ENCODE results near the gene CD3E. TPM values are rescaled to one million over a fixed set of nuclear protein-coding genes. Genes with fewer than 3 reads are reported as not detected.
A peak's percentile ranks its signal among the peaks of the same experiment; 100 is the strongest.
"Not testable (repeated sequence)": the region's sequence is repeated elsewhere in the genome, so short reads cannot be mapped to it uniquely, and the experiment has no call there.

CD3E gene
- total RNA-seq, 2 donors from 2014 or later: 338 to 500 TPM

DNA sequence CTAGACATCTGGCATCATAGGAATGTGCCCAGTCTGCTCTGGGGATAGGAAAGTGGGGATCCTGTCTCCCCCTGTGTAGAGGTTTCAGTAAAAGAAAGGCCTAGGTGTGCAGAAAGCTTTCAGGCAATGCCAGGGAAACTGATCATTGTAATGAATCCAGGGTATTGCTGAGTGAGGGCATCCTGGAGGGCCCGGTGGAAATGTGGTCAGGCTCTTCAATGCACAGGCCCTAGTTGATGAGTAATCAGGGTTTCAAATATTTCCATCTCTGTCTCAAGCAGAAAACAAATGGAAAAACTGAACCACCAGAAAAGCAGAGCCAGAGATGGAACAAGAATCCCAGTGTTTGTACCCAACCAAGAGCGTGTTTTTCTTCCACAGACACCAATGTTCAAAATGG, 2.0 kb downstream of the CD3E start:
- Mint-ChIP-seq H3K27me3 (no peaks in the 10 kb centered on the region), H3K4me1 (peaks cover 41% of the 10 kb centered on the region), H3K36me3 (ENCODE audit: low read depth) (peaks cover 72% of the 10 kb centered on the region), H3K27ac (peak overlapping the region; percentile 100), H3K4me3 (peak overlapping the region; percentile 100), H3K9me3 (peaks cover 3% of the 10 kb centered on the region)
- ATAC-seq (replicated peaks): peak; percentile 75

- Mint-ChIP-seq H3K36me3 (ENCODE audit: low read depth) (peaks cover 96% of the 10 kb centered on the region), H3K4me1 (peaks cover 46% of the 10 kb centered on the region), H3K27ac (peak overlapping the region; percentile 81), H3K4me3 (peak overlapping the region; percentile 100)
- not testable (repeated sequence) for H3K9me3 Mint-ChIP-seq, H3K27me3 Mint-ChIP-seq
- peak; percentile 7 for ATAC-seq (replicated peaks)
Measured at GRCh38 chr11:118308995-118309528, 4.5 kb downstream of the CD3E start.

- Mint-ChIP-seq H3K4me3 (peak overlapping the region; percentile 100), H3K36me3 (ENCODE audit: low read depth) (peaks cover 99% of the 10 kb centered on the region), H3K27ac (peak overlapping the region; percentile 10), H3K4me1 (peaks cover 54% of the 10 kb centered on the region), H3K27me3 (no peaks in the 10 kb centered on the region), H3K9me3 (peaks cover 3% of the 10 kb centered on the region)
- no peak for ATAC-seq (replicated peaks)
Measured at GRCh38 chr11:118310271-118310670, 5.7 kb downstream of the CD3E start.

DNA sequence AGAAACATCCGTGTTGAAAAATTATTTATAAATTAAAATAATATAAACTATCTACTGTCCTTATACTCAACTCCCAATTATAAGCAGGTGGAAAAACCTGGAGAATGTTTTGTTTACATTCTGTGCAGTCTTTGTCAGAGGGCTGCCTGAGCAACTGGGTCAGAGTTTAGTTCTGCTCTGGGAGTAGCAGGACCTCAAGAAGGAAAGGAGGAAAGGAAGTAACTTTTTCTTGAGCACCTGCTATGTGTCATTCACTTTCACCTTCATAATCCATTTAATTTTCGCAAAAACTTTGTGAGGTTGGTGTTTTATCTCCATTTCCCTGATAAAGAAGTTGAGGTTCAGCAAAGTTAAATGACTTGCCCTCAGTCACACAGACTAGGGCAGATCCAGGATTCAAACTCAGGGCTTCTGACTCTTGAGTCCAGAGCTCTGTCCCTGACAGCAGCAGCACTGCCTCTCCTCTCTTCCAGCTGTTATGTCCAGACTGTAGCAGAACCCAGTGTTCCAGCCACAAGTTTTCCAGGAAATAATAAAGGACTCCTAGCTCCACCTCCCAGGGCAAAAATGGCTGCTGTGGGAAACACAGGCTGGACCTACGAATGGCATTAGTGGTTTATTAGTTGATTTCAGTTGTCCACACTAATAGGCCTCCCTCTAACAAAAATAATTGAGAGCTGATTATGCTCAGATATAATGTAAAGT, 6.4 kb downstream of the CD3E start:
- peaks cover 57% of the 10 kb centered on the region for H3K4me1 Mint-ChIP-seq
- H3K4me3 Mint-ChIP-seq: peak overlapping the region; percentile 100
- ATAC-seq (replicated peaks): no peak
- peaks cover under 1% of the 10 kb centered on the region for H3K9me3 Mint-ChIP-seq
- H3K27me3 Mint-ChIP-seq: no peaks in the 10 kb centered on the region
- peak overlapping the region; percentile 69 for H3K27ac Mint-ChIP-seq
- H3K36me3 Mint-ChIP-seq (ENCODE audit: low read depth): peaks cover 99% of the 10 kb centered on the region

DNA sequence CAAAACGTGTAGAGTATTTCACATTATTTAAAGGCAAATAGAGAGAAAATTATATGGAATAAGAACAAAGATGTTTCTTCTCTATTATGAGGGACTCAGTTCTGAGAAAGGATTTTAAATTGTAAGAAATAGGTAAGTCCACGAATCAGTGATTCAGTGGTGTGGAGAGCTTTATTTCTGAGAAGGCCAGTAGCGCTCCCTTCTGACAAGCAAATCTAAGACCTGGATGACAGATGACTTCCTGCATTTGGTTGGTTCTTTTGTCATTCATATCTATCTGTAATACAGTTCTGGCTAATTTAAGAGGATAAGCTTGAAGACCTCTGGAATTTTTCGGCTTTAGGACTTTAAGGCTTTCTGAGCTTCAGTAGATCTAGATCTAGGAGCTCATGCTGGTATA, 7.0 kb downstream of the CD3E start:
- peak overlapping the region; percentile 100 for H3K4me3 Mint-ChIP-seq
- H3K9me3 Mint-ChIP-seq: no peaks in the 10 kb centered on the region
- peaks cover 99% of the 10 kb centered on the region for H3K36me3 Mint-ChIP-seq (ENCODE audit: low read depth)
- peaks cover 60% of the 10 kb centered on the region for H3K4me1 Mint-ChIP-seq
- ATAC-seq (replicated peaks): no peak
- H3K27me3 Mint-ChIP-seq: no peaks in the 10 kb centered on the region
- H3K27ac Mint-ChIP-seq: peak overlapping the region; percentile 69

DNA sequence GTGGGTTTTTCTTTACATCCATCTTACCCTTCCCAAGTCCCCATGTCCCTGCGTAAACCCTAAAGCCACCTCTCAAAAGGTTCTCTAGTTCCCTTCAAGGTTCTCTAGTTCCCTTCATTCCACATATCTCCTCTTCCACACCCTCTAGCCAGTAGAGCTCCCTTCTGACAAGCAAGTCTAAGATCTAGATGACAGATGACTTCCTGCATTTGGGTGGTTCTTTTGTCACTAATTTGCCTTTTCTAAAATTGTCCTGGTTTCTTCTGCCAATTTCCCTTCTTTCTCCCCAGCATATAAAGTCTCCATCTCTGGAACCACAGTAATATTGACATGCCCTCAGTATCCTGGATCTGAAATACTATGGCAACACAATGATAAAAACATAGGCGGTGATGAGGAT, 7.8 kb downstream of the CD3E start:
- no peaks in the 10 kb centered on the region for H3K27me3 Mint-ChIP-seq
- peaks cover 58% of the 10 kb centered on the region for H3K4me1 Mint-ChIP-seq
- H3K36me3 Mint-ChIP-seq (ENCODE audit: low read depth): peaks cover 98% of the 10 kb centered on the region
- H3K27ac Mint-ChIP-seq: peak overlapping the region; percentile 67
- peak overlapping the region; percentile 100 for H3K4me3 Mint-ChIP-seq
- no peaks in the 10 kb centered on the region for H3K9me3 Mint-ChIP-seq
- ATAC-seq (replicated peaks): no peak

DNA sequence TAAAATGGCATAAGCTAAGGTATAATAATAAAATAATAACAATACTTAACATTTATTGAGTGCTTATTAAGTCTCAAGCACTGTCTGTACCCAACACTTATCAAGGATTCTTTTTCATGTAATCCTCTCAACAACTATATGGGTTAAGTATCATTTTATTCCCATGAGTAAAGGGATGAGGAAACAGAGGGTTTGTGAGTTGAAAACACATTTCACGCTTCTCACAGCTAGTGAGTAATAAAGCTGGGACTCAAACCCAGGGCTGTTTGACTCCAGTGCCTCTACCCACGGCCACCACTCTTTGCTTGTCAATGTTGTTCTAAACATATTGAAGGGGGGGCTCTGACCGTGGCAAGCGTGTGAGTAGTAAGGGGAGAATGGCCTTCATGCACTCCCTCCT, 8.7 kb downstream of the CD3E start:
- ATAC-seq (replicated peaks): no peak
- Mint-ChIP-seq H3K9me3 (no peaks in the 10 kb centered on the region), H3K36me3 (ENCODE audit: low read depth) (peaks cover 91% of the 10 kb centered on the region), H3K4me1 (peaks cover 55% of the 10 kb centered on the region), H3K27ac (no peak overlapping the region), H3K4me3 (no peak overlapping the region), H3K27me3 (no peaks in the 10 kb centered on the region)

DNA sequence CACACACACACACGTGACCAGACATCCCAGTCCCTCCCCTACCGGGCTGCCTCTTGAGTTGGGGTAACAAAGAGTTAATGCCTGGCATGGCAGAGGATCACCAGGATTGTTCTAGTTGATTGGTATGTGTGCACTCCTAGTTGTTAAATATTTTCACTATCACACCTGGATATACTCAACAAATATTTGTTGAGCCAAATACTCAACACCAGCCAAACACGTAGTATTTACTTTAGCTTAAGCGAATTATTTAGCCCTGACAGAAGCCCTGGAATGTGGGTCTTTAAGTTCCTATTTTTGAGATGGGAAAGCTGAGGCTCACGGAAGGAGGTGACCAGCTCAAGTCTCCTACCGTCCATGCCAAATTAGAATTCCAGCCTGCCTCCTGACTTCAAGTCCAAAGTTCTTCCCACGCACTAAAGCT, 10.5 kb downstream of the CD3E start:
- Mint-ChIP-seq H3K4me3 (peak overlapping the region; percentile 72), H3K36me3 (ENCODE audit: low read depth) (peaks cover 73% of the 10 kb centered on the region), H3K27ac (peak overlapping the region; percentile 70), H3K9me3 (no peaks in the 10 kb centered on the region), H3K4me1 (peaks cover 61% of the 10 kb centered on the region), H3K27me3 (no peaks in the 10 kb centered on the region)
- ATAC-seq (replicated peaks): no peak

DNA sequence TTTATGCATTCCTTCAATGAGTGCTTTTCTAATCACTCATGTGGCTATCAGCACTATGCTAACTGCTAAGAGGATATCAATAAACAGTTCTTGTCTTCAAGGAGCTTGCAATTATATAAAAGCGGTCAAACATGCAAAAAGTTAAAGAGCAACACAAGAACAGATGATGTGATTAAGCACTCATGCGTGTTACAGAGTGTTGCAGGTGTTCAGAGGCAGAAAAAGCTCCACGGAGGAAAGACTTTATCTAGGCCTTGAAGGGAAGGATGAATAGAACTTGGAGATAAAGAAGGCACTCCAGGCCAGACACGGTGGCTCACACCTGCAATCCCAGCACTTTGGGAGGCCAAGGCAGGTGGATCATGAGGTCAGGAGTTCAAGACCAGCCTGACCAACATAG, 13.6 kb downstream of the CD3E start:
- Mint-ChIP-seq H3K4me1 (peaks cover 53% of the 10 kb centered on the region), H3K27me3 (no peaks in the 10 kb centered on the region), H3K4me3 (no peak overlapping the region), H3K36me3 (ENCODE audit: low read depth) (peaks cover 42% of the 10 kb centered on the region), H3K27ac (no peak overlapping the region), H3K9me3 (no peaks in the 10 kb centered on the region)
- no peak for ATAC-seq (replicated peaks)

GRCh38 chr11:118318581-118319336, 14.2 kb downstream of the CD3E start:
- no peak for ATAC-seq (replicated peaks)
- no peaks in the 10 kb centered on the region for H3K9me3 Mint-ChIP-seq
- H3K36me3 Mint-ChIP-seq (ENCODE audit: low read depth): peaks cover 37% of the 10 kb centered on the region
- peak overlapping the region; percentile 44 for H3K27ac Mint-ChIP-seq
- peaks cover 55% of the 10 kb centered on the region for H3K4me1 Mint-ChIP-seq
- peak overlapping the region; percentile 12 for H3K4me3 Mint-ChIP-seq
- H3K27me3 Mint-ChIP-seq: no peaks in the 10 kb centered on the region

- H3K27me3 Mint-ChIP-seq: no peaks in the 10 kb centered on the region
- H3K27ac Mint-ChIP-seq: peak overlapping the region; percentile 44
- H3K9me3 Mint-ChIP-seq: no peaks in the 10 kb centered on the region
- peak overlapping the region; percentile 12 for H3K4me3 Mint-ChIP-seq
- ATAC-seq (replicated peaks): no peak
- peaks cover 31% of the 10 kb centered on the region for H3K36me3 Mint-ChIP-seq (ENCODE audit: low read depth)
- peaks cover 49% of the 10 kb centered on the region for H3K4me1 Mint-ChIP-seq
Measured at GRCh38 chr11:118319337-118319707, 14.8 kb downstream of the CD3E start.

DNA sequence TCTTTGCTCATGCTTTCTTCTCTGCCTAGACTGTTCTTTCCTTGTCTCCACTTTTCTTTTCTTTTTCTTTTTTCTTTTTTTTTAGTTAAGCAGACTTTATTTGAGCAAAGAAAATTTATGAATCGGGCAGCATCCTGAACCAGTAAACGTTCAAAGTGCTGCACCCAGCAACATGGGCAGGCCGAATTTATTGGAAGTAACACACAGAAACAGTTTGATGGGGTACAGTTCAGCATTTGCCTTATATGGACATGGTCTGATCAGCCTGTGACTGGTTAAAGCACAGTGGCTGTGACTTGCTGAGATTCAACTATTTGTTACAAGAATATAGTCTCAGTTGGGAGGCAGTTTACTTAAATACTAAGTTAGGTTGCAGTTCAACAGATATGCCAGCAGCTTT, 16.0 kb downstream of the CD3E start:
- Mint-ChIP-seq H3K4me3 (no peak overlapping the region), H3K36me3 (ENCODE audit: low read depth) (peaks cover 19% of the 10 kb centered on the region), H3K9me3 (no peaks in the 10 kb centered on the region), H3K27ac (peak overlapping the region; percentile 44), H3K4me1 (peaks cover 42% of the 10 kb centered on the region), H3K27me3 (no peaks in the 10 kb centered on the region)
- ATAC-seq (replicated peaks): no peak

DNA sequence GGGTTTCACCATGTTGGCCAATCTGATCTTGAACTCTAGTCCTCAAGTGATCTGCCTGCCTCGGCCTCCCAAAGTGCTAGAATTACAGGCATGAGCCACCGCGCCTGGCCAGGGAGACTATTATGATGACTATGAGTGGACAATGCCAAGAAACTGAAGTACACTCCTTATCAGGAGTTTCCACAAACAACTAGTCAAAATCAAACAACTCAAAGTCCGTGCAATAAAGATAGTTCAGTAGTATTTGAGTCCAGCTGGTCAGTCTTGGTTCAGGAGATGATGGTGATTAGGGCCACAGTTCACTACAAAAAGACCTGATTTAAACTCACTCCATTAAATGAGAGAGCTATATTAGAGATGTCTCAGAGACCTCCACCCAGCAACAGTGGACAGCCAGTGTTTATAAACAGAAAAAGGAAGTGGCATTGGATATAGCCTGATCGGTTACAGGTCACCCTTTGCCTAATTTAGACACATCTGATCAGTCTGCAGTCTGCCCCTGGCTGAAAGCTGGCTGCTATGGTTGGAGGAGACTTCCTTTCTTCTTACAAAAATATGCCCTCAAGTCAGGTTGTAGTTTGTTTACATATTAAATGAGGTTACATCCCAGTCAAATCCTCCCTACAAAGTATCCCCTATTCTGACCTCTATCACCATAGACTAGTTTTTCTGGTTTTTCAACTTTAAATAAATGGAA, 17.0 kb downstream of the CD3E start:
- Mint-ChIP-seq H3K4me3 (no peak overlapping the region), H3K36me3 (ENCODE audit: low read depth) (peaks cover 9% of the 10 kb centered on the region), H3K4me1 (peaks cover 32% of the 10 kb centered on the region), H3K27me3 (no peaks in the 10 kb centered on the region), H3K27ac (peak overlapping the region; percentile 31), H3K9me3 (no peaks in the 10 kb centered on the region)
- ATAC-seq (replicated peaks): no peak

GRCh38 chr11:118322721-118323120, 18.2 kb downstream of the CD3E start:
- H3K27ac Mint-ChIP-seq: peak overlapping the region; percentile 31
- H3K4me1 Mint-ChIP-seq: peaks cover 25% of the 10 kb centered on the region
- ATAC-seq (replicated peaks): no peak
- H3K4me3 Mint-ChIP-seq: no peak overlapping the region
- H3K9me3 Mint-ChIP-seq: no peaks in the 10 kb centered on the region
- no peaks in the 10 kb centered on the region for H3K27me3 Mint-ChIP-seq
- H3K36me3 Mint-ChIP-seq (ENCODE audit: low read depth): no peaks in the 10 kb centered on the region
